ENCODE data around the gene RAB36.

DNA sequence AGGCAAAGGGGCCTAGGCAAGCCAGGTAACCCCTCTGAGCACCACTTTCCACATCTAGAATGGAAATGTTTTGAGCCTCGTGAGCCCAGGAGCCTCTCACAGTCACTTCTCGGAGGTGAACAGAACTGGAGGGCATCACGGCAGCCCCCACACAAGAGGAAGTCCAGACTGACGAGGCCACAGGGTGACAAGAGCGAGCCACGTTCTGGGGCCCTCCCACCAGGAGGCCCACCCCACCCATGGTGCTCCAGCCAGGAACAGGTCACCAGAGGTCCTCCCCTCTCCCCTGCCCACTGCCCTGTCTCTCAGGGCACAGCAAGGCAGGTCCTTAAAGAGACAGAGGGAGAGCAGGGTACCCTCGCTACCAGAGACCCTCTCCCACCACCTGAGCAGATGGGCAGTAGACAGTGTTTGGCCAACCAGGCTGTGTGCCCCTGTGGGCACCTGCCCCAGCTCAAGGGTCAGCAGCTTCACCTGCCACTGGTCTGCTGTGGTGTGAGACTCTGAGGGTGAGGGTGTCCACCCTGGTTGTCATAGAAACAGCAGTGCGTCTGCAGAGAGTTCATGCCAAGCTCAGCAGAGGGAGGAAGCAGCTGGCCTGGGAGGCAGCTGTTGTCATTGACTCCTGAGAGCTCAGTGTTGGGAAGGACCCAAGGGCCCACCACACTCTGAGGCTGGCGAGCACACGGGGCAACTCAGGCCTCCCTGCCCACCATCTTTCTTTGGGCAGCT is 34.9 kb upstream of the RAB36 start:
- TF ChIP-seq, protein P1, sequence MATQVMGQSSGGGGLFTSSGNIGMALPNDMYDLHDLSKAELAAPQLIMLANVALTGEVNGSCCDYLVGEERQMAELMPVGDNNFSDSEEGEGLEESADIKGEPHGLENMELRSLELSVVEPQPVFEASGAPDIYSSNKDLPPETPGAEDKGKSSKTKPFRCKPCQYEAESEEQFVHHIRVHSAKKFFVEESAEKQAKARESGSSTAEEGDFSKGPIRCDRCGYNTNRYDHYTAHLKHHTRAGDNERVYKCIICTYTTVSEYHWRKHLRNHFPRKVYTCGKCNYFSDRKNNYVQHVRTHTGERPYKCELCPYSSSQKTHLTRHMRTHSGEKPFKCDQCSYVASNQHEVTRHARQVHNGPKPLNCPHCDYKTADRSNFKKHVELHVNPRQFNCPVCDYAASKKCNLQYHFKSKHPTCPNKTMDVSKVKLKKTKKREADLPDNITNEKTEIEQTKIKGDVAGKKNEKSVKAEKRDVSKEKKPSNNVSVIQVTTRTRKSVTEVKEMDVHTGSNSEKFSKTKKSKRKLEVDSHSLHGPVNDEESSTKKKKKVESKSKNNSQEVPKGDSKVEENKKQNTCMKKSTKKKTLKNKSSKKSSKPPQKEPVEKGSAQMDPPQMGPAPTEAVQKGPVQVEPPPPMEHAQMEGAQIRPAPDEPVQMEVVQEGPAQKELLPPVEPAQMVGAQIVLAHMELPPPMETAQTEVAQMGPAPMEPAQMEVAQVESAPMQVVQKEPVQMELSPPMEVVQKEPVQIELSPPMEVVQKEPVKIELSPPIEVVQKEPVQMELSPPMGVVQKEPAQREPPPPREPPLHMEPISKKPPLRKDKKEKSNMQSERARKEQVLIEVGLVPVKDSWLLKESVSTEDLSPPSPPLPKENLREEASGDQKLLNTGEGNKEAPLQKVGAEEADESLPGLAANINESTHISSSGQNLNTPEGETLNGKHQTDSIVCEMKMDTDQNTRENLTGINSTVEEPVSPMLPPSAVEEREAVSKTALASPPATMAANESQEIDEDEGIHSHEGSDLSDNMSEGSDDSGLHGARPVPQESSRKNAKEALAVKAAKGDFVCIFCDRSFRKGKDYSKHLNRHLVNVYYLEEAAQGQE (IDR thresholded peaks at IDR 0.05; ENCODE audit: insufficient read depth in 1 of 2, low read depth in 2 of 2, low read length in 2 of 2): no peak
- no peak for TF ChIP-seq TAF1 (IDR thresholded peaks at IDR 0.05; ENCODE audit: borderline replicate concordance, insufficient read depth, low read length)

Data from PFSK-1 (cell line).